NCI-H2227 treated with DMSO at 0.1 percent for 48 hours (cell line): ENCODE measurements around the gene EYA4.

Experiments
- DNase-seq: peaks from one replicate; lab custom pipeline; 2025; lab: John Stamatoyannopoulos, UW

Gene EYA4

GRCh38 chr6:133242637-133243585 lies 1.8 kb downstream of the EYA4 start:
- DNase-seq = no peak

GRCh38 chr6:133243723-133244305 lies 2.7 kb downstream of the EYA4 start:
- DNase-seq = no peak

- DNase-seq = no peak
Measured at GRCh38 chr6:133244519-133244918, 3.4 kb downstream of the EYA4 start.

DNA sequence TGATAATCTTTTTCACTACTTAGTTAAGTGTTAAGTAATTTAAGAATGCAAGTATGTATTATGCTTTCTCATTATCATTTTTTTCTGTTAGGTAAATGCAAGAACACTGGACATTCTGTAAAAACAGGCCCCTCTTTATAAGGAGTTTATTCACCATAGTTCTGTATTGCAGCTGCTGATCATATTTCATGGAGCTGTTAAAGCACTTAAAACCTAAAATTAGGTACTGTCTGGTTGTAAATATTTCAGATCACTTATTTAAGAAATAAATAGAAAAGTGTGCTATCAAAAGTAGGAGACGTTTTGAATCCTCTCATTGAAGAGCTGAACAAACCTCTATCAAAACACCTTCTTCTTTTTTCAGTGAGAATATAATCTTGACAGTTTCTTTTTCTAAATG lies 3.9 kb downstream of the EYA4 start:
- DNase-seq = no peak

DNA sequence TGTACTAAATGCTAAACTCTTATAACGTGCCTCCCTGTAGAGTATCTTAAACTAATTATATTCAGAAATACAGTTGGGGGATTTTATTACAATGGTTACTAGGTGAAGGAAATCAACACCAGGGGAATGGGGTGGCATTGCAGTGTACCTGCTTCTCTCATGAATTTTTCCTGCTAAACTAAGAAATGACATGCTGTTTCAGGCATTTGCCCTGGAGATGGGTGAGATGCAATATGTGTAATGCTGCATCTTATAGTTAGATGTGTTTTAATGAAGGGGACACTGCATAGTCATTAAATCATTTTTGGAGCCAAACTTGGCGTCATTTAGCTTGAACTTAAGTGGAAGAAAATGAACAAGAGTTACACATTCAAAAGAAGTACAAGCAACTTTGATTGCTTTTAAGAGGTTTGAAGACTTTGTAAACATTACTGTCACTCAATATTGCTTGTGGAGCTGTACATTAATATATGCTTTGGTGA lies 4.3 kb downstream of the EYA4 start:
- DNase-seq = no peak

GRCh38 chr6:133247581-133247980 lies 6.4 kb downstream of the EYA4 start:
- no peak for DNase-seq

DNA sequence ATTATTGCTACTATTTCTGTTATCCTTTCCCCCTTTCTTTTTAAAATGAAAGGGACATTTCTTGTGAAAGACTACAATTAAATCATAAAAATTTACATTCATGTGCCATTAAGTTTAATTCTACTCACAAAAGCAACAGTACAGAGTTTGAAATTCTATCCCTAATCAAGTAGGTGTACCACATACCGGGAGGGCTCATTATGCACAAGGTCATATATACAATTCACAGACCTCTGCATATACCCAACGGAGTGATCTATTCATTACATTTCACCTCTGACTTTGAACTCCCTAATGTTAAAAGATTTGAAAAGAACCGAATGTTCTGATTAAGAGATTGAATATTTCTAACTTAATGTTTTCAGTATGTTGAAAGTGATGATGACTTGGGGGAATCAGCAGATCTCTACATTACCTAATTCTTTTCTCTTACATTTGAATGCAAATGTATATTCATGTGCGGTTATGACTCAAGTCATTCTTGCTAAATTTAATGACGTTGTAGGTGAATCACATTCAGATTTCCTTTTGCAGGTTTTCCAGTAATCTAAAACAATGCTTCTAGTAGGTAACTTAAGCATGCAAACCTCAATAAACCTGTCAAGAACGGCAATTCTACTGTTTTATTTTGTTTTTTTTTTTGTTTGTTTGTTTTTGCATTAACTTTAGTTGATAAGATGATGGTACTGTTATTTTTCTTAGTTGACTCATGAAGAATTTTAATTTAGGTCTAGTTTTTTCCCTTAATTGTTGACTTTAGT lies 7.3 kb downstream of the EYA4 start:
- no peak for DNase-seq

DNA sequence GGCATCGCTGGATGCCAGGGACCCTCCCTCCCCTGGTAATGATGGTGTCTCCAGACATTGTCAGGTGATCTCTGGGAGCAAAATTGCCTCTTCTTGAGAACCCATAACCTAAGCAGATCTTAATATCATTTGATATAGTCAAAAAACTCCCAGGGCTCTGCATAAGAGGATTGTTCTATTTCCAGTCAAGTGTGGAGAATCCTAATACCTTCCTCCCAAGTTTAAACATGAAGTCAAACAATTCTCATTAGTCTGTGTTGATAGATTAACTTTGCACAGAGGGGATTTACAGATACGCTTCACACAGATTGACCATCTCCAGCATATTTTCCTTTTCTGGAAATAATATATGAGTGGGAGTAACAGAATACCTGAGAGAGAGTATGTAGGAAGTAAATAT lies 10.5 kb downstream of the EYA4 start:
- DNase-seq = no peak

DNA sequence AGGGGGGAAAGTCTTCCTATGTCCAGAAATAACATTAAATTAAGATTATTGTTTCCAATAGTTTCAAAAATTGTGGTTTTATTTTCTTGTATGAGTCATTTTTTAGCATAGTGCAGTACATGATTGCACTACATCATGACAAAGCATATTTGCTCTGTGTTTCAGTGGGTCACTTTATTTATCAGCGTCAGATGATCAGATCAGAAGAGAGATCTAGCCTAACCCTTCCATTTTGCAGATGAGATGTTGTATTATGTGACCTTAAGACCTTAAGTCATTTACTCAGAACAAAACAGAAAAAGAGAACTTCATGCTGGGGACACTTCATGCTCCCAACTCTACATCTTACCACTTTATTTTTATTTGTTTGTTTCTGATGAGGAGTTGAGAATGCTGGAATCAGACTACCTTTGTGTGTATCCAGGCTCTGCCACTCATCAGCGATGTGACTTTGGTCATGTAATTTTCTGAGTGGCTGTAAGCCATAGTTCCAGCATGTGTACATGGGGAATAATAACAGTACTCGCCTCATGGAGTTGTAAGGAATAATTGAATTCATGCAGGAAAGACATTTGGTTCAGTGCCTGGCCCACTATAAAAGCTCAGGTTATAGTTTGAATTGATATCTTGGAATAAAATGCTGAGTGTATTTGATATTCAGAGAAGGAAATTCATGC lies 13.5 kb downstream of the EYA4 start:
- no peak for DNase-seq

DNA sequence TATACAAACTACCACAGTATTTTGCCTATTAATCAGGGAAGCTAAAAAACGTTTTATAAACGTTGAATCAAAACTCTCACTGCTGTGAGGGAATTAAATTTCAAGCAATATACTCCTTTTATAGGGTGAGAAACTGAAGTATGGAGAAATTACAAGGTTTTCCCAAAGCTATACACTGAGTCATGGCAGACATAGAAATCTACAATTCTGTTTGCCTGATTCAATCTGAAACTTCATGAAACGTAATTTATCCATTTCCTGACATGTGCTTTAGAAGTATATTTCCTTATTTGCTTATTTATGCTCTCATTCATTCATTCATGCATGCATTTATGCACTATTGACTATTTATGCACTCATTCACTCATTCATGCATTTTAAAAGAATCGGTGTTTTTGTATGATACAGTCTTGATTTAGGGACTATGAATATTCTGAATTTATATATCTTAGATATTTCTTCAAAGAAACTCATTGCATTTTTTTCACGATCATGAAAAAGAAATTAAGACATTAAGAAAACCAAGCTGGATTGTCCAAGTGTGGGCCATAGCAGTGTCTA lies 16.5 kb downstream of the EYA4 start:
- no peak for DNase-seq

DNA sequence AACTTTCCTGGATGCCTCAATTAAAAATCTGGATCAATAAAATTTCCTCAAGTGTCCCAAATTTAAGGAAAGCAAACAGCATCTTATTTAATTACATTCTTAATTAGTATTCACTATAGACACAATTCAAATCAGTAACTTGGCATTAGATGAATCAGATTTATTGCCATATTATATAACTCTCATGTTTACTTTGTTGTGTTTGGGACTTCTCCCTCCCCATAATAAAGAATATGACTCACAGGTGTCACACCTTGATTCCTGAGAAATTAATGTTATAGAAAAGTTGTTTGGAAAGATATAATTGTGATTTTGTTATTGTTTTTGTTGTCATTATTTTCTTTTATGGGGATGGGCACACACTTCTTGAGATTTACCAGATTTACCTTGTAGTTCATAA lies 18.4 kb downstream of the EYA4 start:
- DNase-seq = no peak

- DNase-seq = no peak
Measured at GRCh38 chr6:133262804-133263203, 21.6 kb downstream of the EYA4 start.

- DNase-seq = no peak
Measured at GRCh38 chr6:133265066-133265465, 23.9 kb downstream of the EYA4 start.

GRCh38 chr6:133266186-133266585 lies 25.0 kb downstream of the EYA4 start:
- no peak for DNase-seq

- DNase-seq = no peak
Measured at GRCh38 chr6:133268621-133269020, 27.5 kb downstream of the EYA4 start.

DNA sequence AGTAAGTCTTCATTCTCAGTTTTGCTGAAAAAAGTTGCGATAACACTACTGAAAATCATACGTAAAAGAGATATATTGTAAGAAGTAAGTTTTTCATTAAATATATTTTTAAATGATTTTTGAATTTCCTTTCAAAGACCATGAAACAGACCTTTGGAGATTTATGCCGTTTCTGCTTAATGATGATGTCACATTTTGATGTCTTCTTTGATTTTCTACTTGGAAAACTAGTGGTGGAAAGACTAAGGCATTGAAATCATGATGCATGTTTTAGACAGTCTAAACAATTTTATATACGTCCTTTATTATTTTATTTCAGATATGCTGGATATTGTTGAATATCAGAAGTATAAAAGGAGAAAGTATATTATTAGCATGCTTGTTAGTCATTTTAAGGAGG lies 33.7 kb downstream of the EYA4 start:
- DNase-seq = no peak

GRCh38 chr6:133275213-133275612 lies 34.1 kb downstream of the EYA4 start:
- no peak for DNase-seq

GRCh38 chr6:133277228-133277899 lies 36.2 kb downstream of the EYA4 start:
- DNase-seq = no peak

DNA sequence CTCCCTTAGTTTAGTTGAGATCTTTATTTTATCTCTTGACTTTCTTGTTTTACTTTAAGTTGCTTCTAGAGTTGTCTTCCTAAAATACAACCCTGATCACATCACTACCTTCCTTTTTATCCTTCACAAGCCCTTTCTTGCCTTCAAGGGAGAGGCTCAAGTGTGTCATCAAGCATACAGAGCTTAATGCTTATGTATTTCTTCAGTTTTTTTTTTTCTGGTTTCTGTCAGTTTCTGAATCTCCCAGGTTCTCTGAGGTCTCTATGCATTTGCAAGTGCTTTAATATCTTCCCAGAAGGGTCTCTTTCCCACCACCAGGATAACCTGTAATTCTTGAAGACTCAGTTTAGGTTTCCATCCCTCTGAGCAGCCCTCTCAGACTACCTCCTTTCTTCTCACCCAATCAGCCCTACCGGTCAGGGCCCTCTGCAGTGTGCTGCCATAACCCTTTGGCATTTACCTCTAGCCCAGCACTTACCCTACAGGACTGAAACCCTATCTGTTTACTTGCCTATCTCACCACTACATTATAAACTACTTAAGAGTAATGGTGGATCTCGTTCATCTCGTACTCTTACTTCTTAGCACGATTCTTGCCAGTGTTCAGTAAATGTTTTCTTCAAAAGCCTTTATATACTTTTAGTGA lies 36.9 kb downstream of the EYA4 start:
- no peak for DNase-seq

- no peak for DNase-seq
Measured at GRCh38 chr6:133286765-133287164, 45.6 kb downstream of the EYA4 start.

DNA sequence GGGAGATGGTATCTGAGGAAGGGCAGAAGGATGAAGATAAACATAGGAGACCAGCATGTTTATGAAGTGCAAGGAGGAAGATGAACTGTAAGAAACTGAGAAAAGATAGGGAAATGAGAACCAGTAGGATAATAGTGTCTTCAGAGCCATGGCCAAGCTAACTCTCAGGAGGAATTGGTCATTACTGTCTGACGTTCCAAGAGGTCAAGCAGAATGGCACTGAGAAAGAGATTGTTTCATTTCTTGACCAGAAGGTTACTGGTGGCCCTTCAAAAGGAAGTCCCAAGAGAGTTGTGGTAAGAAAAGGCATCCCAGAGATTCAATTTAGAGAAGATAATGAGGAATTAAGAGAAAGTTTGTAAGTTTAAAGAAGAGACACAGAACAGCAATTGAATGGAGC lies 47.5 kb downstream of the EYA4 start:
- no peak for DNase-seq
